Measurements from ENCODE around the gene PHACTR1. TPM values are rescaled to one million over a fixed set of nuclear protein-coding genes. Genes with fewer than 3 reads are reported as not detected.

PHACTR1 gene
- total and polyA plus RNA-seq, 9 of the 15 experiments (the other 6 are each of a cell fraction or from before 2014, with no cell fraction given): 11.5 to 32.6 (median 22.0) TPM

DNA sequence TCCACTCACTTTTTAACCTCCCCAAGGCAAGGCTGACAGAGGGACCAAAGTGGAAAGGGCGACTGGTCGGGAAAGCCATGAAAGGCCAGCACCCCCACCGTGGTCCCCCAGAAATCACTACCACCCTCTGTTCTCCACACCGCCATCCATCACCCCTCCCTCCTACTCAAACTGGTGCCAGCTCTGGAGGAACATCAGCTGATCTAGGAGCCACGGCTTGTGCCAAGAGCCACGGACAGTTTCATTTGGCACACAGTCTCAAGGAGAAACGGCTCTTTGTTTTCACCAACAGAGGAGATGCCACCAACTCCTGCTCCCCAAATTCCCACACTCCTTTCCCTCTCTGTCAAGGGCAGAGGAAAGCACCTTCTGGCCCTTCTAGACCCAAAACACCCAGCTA is 585.7 kb downstream of the PHACTR1 start:
- POLR2A ChIA-PET: interaction anchor here (0.6 to 2.3 kb wide), 7 partner anchors 12 to 243 kb away, joined by 3 to 7 read pairs (median 3); no protein-coding TSS in a partner anchor

More for the DNA sequence above, 585.7 kb downstream of the PHACTR1 start:
- intact Hi-C loops (cut with micrococcal nuclease) (no loop called here), in situ Hi-C loops (cut with MboI) (no loop called here)
- no peaks in the 10 kb centered on the region for H3K9me3 ChIP-seq (replicated peaks; ENCODE audit: control insufficient read depth, insufficient read depth, low read depth, low read length)
- no peak for FAIRE-seq
- no peak overlapping the region; the same call in 2 of the 3 replicates for H3K27ac ChIP-seq (ENCODE audit: extremely low read depth, low read depth, low read length)
- WGBS (ENCODE audit: insufficient coverage, low coverage, missing lambda C conversion rate): 89% methylated on average over 7 of the region's 7 CpGs
- no peak for DNase-seq (ENCODE audit: extremely low read depth in 1 of 4, low spot score in 3 of 4)
- H4K20me1 ChIP-seq (replicated peaks; ENCODE audit: control insufficient read depth, insufficient read depth, low read length): no peaks in the 10 kb centered on the region
- no peak for ATAC-seq
- peaks cover 7 to 24% of the 10 kb centered on the region in 2 experiments; a peak in 4 of 5 replicates for H3K4me1 ChIP-seq (replicated peaks in 1 of 2; ENCODE audit: control insufficient read depth in 2 of 2, insufficient read depth in 2 of 2, low read length in 2 of 2)
- H3K4me2 ChIP-seq (ENCODE audit: insufficient read depth, low read length): no peak overlapping the region; the same call in 1 of the 2 replicates
- H3K79me2 ChIP-seq (ENCODE audit: control insufficient read depth, insufficient read depth, low read length): no peaks in the 10 kb centered on the region
- no peak for TF ChIP-seq ZNF347 (CRISPR knock-in tag; IDR thresholded peaks at IDR 0.05; ENCODE audit: low read depth)
- no peak for TF ChIP-seq POLR2G (IDR thresholded peaks at IDR 0.05; ENCODE audit: low read depth, low read length)
- no peak for TF ChIP-seq RBM22 (IDR thresholded peaks at IDR 0.05; ENCODE audit: low read depth, low read length, poor library complexity, severe bottlenecking)
- no peak for TF ChIP-seq ZNF57 (CRISPR knock-in tag; IDR thresholded peaks at IDR 0.05)
- TF ChIP-seq DACH1 (IDR thresholded peaks at IDR 0.05; ENCODE audit: partially characterized antibody): no peak
- TF ChIP-seq ZNF143 (CRISPR knock-in tag; IDR thresholded peaks at IDR 0.05): no peak
- TF ChIP-seq, protein P1, sequence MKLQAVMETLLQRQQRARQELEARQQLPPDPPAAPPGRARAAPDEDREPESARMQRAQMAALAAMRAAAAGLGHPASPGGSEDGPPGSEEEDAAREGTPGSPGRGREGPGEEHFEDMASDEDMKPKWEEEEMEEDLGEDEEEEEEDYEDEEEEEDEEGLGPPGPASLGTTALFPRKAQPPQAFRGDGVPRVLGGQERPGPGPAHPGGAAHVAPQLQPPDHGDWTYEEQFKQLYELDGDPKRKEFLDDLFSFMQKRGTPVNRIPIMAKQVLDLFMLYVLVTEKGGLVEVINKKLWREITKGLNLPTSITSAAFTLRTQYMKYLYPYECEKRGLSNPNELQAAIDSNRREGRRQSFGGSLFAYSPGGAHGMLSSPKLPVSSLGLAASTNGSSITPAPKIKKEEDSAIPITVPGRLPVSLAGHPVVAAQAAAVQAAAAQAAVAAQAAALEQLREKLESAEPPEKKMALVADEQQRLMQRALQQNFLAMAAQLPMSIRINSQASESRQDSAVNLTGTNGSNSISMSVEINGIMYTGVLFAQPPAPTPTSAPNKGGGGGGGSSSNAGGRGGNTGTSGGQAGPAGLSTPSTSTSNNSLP (IDR thresholded peaks at IDR 0.05; ENCODE audit: borderline replicate concordance, low read depth, low read length): no peak
- no peak for TF ChIP-seq SMARCA4 (IDR thresholded peaks at IDR 0.05)
- TF ChIP-seq SMARCA5 (IDR thresholded peaks at IDR 0.05): 0 out of 2 replicates have a peak, but pooled peaks have one; percentile 19
- no peak for TF ChIP-seq ZNF75A (CRISPR knock-in tag; IDR thresholded peaks at IDR 0.05)
- TF ChIP-seq NR2C2 (CRISPR knock-in tag; IDR thresholded peaks at IDR 0.05): no peak
- TF ChIP-seq NR2C2 (tag; IDR thresholded peaks at IDR 0.05): no peak
- TF ChIP-seq CREB1 (IDR thresholded peaks at IDR 0.05): no peak
- no peak for TF ChIP-seq CREB1 (CRISPR knock-in tag; IDR thresholded peaks at IDR 0.05)
- no peak for TF ChIP-seq ZNF764 (CRISPR knock-in tag; IDR thresholded peaks at IDR 0.05; ENCODE audit: low read depth)
- no peak for TF ChIP-seq SOX6 (IDR thresholded peaks at IDR 0.05)
- TF ChIP-seq NFRKB (IDR thresholded peaks at IDR 0.05; ENCODE audit: low read depth): peak; percentile 20; the same call in 1 of the 2 replicates
- TF ChIP-seq IFI16 (CRISPR knock-in tag; IDR thresholded peaks at IDR 0.05): no peak
- TF ChIP-seq HDAC8 (tag; IDR thresholded peaks at IDR 0.05): 0 out of 2 replicates have a peak, but pooled peaks have one; percentile 39
- TF ChIP-seq, protein P2, sequence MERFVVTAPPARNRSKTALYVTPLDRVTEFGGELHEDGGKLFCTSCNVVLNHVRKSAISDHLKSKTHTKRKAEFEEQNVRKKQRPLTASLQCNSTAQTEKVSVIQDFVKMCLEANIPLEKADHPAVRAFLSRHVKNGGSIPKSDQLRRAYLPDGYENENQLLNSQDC (CRISPR knock-in tag; IDR thresholded peaks at IDR 0.05): no peak
- no peak for TF ChIP-seq LEF1 (IDR thresholded peaks at IDR 0.05)
- no peak for TF ChIP-seq DDX20 (tag; IDR thresholded peaks at IDR 0.05; ENCODE audit: low read depth)
- no peak for TF ChIP-seq CBFA2T3 (IDR thresholded peaks at IDR 0.05)
- no peak for TF ChIP-seq ZNF445 (CRISPR knock-in tag; IDR thresholded peaks at IDR 0.05; ENCODE audit: low read depth)
- peak overlapping the region in 1 of 2 experiments; percentile 55; a peak in 1 of 4 replicates for H3K9ac ChIP-seq (ENCODE audit: insufficient read depth in 1 of 2, low read depth in 2 of 2, low read length in 2 of 2)
- H3K27me3 ChIP-seq (ENCODE audit: control insufficient read depth in 2 of 2, insufficient read depth in 2 of 2, low read length in 2 of 2): no peaks in the 10 kb centered on the region
- no peak overlapping the region for H2AFZ ChIP-seq (ENCODE audit: low read depth, low read length)
- H3K36me3 ChIP-seq (ENCODE audit: control insufficient read depth, insufficient read depth, low read length): peaks cover 59% of the 10 kb centered on the region
- H3K4me3 ChIP-seq: no peak overlapping the region
- no peaks in the 10 kb centered on the region for H3K9me1 ChIP-seq (ENCODE audit: control insufficient read depth, insufficient read depth, low read length)
- CTCF ChIA-PET (ENCODE audit: low intra/inter-chr PET ratio): interaction anchor here (0.5 kb wide), 1 partner anchor 295 kb away, joined by 3 read pairs; no protein-coding TSS in a partner anchor
- BruUV-seq (replicated peaks): no TSS peak
